H1 (cell line): ENCODE data around the gene CD4. TPM values are rescaled to one million over a fixed set of nuclear protein-coding genes. Genes with fewer than 3 reads are reported as not detected.

ENCODE experiments used
- CTCF ChIA-PET: fragments of 300-600 bp; sonication (Branson Sonifier 250); formaldehyde crosslinking; loops from one replicate; lab custom pipeline; 2021; ENCODE audit not compliant: partially characterized antibody; lab: Charles Lee
- POLR2A ChIA-PET: fragments of 300-600 bp; sonication (Branson Sonifier 250); formaldehyde crosslinking; loops from one replicate; lab custom pipeline; 2021; ENCODE audit warnings: inconsistent platforms; ENCODE audit not compliant: partially characterized antibody; lab: Charles Lee
- DNase-seq, 2 experiments: peaks; one replicate each; pipeline versions ENCODE4 v3.0.0 to v3.0.0-alpha.2; 2010 to 2022; ENCODE audit warnings: low spot score in 2 of 2, low read depth in 1 of 2, mixed read lengths in 1 of 2
- FAIRE-seq: peaks from 2 replicates; lab custom pipeline; 2011; peaks lifted over from hg19 to GRCh38; lab: Jason Lieb, UNC
- H2AFZ ChIP-seq: 2 replicates; pipeline ENCODE4 v1.8.1; 2012; ENCODE audit warnings: low read length, inconsistent platforms
- H2AK5ac ChIP-seq: 2 replicates; pipeline ENCODE4 v1.6.1; 2013; ENCODE audit warnings: low read depth, low read length
- H2BK120ac ChIP-seq: replicated peaks from 2 replicates; pipeline ENCODE3; 2013; ENCODE audit warnings: low read depth, low read length, inconsistent platforms
- H2BK12ac ChIP-seq: 2 replicates; pipeline ENCODE4 v1.6.1; 2013; ENCODE audit warnings: low read depth, low read length
- H2BK15ac ChIP-seq: 2 replicates; pipeline ENCODE4 v1.6.1; 2013; ENCODE audit warnings: low read length
- H2BK20ac ChIP-seq: 2 replicates; pipeline ENCODE4 v1.6.1; 2013; ENCODE audit warnings: low read length
- H2BK5ac ChIP-seq: 2 replicates; pipeline ENCODE4 v1.6.1; 2013; ENCODE audit warnings: low read depth, low read length
- H3K14ac ChIP-seq: 2 replicates; pipeline ENCODE4 v1.6.1; 2013; ENCODE audit warnings: inconsistent platforms; ENCODE audit not compliant: insufficient read length
- H3K18ac ChIP-seq: 2 replicates; pipeline ENCODE4 v1.6.1; 2013; ENCODE audit warnings: low read length; ENCODE audit errors: extremely low read depth
- H3K23ac ChIP-seq: 2 replicates; pipeline ENCODE4 v1.6.1; 2013; ENCODE audit warnings: inconsistent platforms; ENCODE audit not compliant: insufficient read length
- H3K23me2 ChIP-seq: 2 replicates; pipeline ENCODE4 v1.6.1; 2013; ENCODE audit warnings: low read depth, low read length
- H3K27ac ChIP-seq: 2 replicates; pipeline ENCODE4 v1.6.1; 2011; ENCODE audit warnings: low read depth, low read length, inconsistent platforms
- H3K27me3 ChIP-seq, 4 experiments: replicated peaks in 1 of 4; 1 replicate in 1 of 4; 2 replicates in 3 of 4; pipeline versions ENCODE4 v1.6.1 to v1.8.1; 2011 to 2013; ENCODE audit warnings: low read length in 3 of 4, mild to moderate bottlenecking in 3 of 4, inconsistent platforms in 2 of 4, mixed read lengths in 2 of 4, moderate library complexity in 1 of 4; ENCODE audit not compliant: control insufficient read depth in 3 of 4, insufficient read depth in 3 of 4; ENCODE audit errors: extremely low read depth in 1 of 4
- H3K36me3 ChIP-seq, 4 experiments: 2 replicates each; pipeline versions ENCODE4 v1.6.1 to v1.8.1; 2011 to 2013; ENCODE audit warnings: mild to moderate bottlenecking in 4 of 4, low read length in 3 of 4, moderate library complexity in 2 of 4, control low read depth in 1 of 4, inconsistent platforms in 1 of 4; ENCODE audit not compliant: insufficient read depth in 4 of 4, control insufficient read depth in 2 of 4
- H3K4ac ChIP-seq: replicated peaks from 2 replicates; pipeline ENCODE3; 2013; ENCODE audit warnings: low read length, low read depth, mixed read lengths, inconsistent platforms; ENCODE audit not compliant: insufficient read length
- H3K4me1 ChIP-seq, 4 experiments: replicated peaks in 1 of 4; 1 replicate in 1 of 4; 2 replicates in 3 of 4; pipeline versions ENCODE4 v1.6.1 to v1.8.1; 2011 to 2013; ENCODE audit warnings: low read length in 3 of 4, inconsistent platforms in 2 of 4, mixed read lengths in 1 of 4; ENCODE audit not compliant: insufficient read depth in 4 of 4, control insufficient read depth in 3 of 4
- H3K4me2 ChIP-seq, 2 experiments: 2 replicates each; pipeline versions ENCODE4 v1.6.1 to v1.8.1; 2011 to 2013; ENCODE audit warnings: low read depth in 2 of 2, low read length in 2 of 2, control low read depth in 1 of 2, inconsistent platforms in 1 of 2, mild to moderate bottlenecking in 1 of 2; ENCODE audit not compliant: insufficient read depth in 1 of 2
- H3K4me3 ChIP-seq, 4 experiments: fragments of 200-600, 300-600 bp in 1 of 4; sonication (generic), shearing (Covaris generic), sonication (Bioruptor Twin) in 1 of 4; 2 replicates each; pipeline versions ENCODE4 v1.5.1 to v1.8.1; 2011 to 2016; ENCODE audit warnings: low read length in 4 of 4, low read depth in 3 of 4, control low read depth in 2 of 4, inconsistent platforms in 2 of 4, mild to moderate bottlenecking in 2 of 4, mixed read lengths in 1 of 4, moderate library complexity in 1 of 4; ENCODE audit not compliant: insufficient read depth in 2 of 4; ENCODE audit errors: extremely low read depth in 1 of 4
- H3K56ac ChIP-seq: replicated peaks from 2 replicates; pipeline ENCODE3; 2013; ENCODE audit warnings: low read depth, mild to moderate bottlenecking, mixed read lengths, low read length, inconsistent platforms; ENCODE audit not compliant: insufficient read length
- H3K79me1 ChIP-seq: 2 replicates; pipeline ENCODE4 v1.6.1; 2013; ENCODE audit warnings: low read depth, low read length, control low read depth
- H3K79me2 ChIP-seq, 2 experiments: 2 replicates each; pipeline versions ENCODE4 v1.6.1 to v1.8.1; 2012 to 2013; ENCODE audit warnings: low read length in 2 of 2, mild to moderate bottlenecking in 2 of 2, inconsistent platforms in 1 of 2; ENCODE audit not compliant: insufficient read depth in 2 of 2, control insufficient read depth in 1 of 2
- H3K9ac ChIP-seq, 4 experiments: replicated peaks in 1 of 4; 1 replicate in 1 of 4; 2 replicates in 3 of 4; pipeline versions ENCODE4 v1.6.1 to v1.8.1; 2011 to 2013; ENCODE audit warnings: low read depth in 3 of 4, low read length in 3 of 4, control low read depth in 2 of 4, mild to moderate bottlenecking in 2 of 4, moderate library complexity in 2 of 4, inconsistent platforms in 1 of 4; ENCODE audit errors: extremely low read depth in 1 of 4
- H3K9me3 ChIP-seq, 2 experiments: 2 replicates each; pipeline versions ENCODE4 v1.6.1 to v1.8.1; 2012 to 2013; ENCODE audit warnings: mild to moderate bottlenecking in 2 of 2, moderate library complexity in 2 of 2, control low read depth in 1 of 2, inconsistent platforms in 1 of 2, low read depth in 1 of 2, low read length in 1 of 2, mixed read lengths in 1 of 2; ENCODE audit not compliant: insufficient read depth in 2 of 2
- H4K20me1 ChIP-seq, 2 experiments: replicated peaks in 1 of 2; 2 replicates each; pipeline versions ENCODE3 to v1.8.1; 2011 to 2013; ENCODE audit warnings: inconsistent platforms in 2 of 2, low read length in 2 of 2, mild to moderate bottlenecking in 1 of 2; ENCODE audit not compliant: insufficient read depth in 2 of 2, control insufficient read depth in 1 of 2
- H4K5ac ChIP-seq: 2 replicates; pipeline ENCODE4 v1.6.1; 2013; ENCODE audit warnings: low read length, low read depth, mixed read lengths, inconsistent platforms; ENCODE audit not compliant: insufficient read length
- H4K8ac ChIP-seq: 2 replicates; pipeline ENCODE4 v1.8.0; 2013; ENCODE audit warnings: mild to moderate bottlenecking, moderate library complexity, low read length, inconsistent platforms; ENCODE audit not compliant: insufficient read depth; ENCODE audit errors: extremely low read depth
- H4K91ac ChIP-seq: replicated peaks from 2 replicates; pipeline ENCODE3; 2013; ENCODE audit warnings: low read length, mixed read lengths, inconsistent platforms; ENCODE audit not compliant: insufficient read length
- KDM5A ChIP-seq: fragments of 200-600 bp; IDR thresholded peaks from 2 replicates; pipeline ENCODE4 v1.7.1; 2012; ENCODE audit warnings: mild to moderate bottlenecking, low read length, inconsistent platforms, mixed read lengths
- PHF8 ChIP-seq: fragments of 200-600 bp; sonication (generic); conservative IDR thresholded peaks from 2 replicates; pipeline ENCODE4 v1.7.1; 2012; ENCODE audit warnings: low read depth, mild to moderate bottlenecking, inconsistent platforms, low read length, moderate library complexity
- SRF ChIP-seq: IDR thresholded peaks from 2 replicates; pipeline ENCODE4 v1.6.1; 2011; ENCODE audit warnings: mild to moderate bottlenecking, low read depth, low read length, moderate library complexity
- TBP ChIP-seq: IDR thresholded peaks from 2 replicates; pipeline ENCODE4 v1.6.1; 2011; ENCODE audit warnings: low read depth, low read length, improper control_type of control experiment
- WGBS, 2 experiments: shearing (Covaris generic) in 1 of 2; methylation state at CpG; one replicate each; pipeline versions ENCODE4 v1.1.6 to v1.1.7; 2013 to 2015; ENCODE audit warnings: low lambda C conversion rate in 2 of 2, mixed read lengths in 2 of 2, inconsistent platforms in 1 of 2, low coverage in 1 of 2, missing lambda C conversion rate in 1 of 2; ENCODE audit not compliant: insufficient replicate concordance in 2 of 2, insufficient coverage in 1 of 2, insufficient read length in 1 of 2; ENCODE audit errors: extremely low coverage in 1 of 2, missing lambda C conversion rate in 1 of 2; 5-methylcytosine and 5-hydroxymethylcytosine counted together
- polyA plus RNA-seq, 7 experiments: library from polyadenylated mRNA; depleted of rRNA in 3 of 7; stranded (reverse) in 5 of 7; unstranded in 2 of 7; fragments of >200 nt in 5 of 7; fragments of 200-250 nt in 2 of 7; gene quantifications; 1 replicate in 5 of 7; 2 replicates in 1 of 7; 4 replicates in 1 of 7; pipeline versions ENCODE4 v1.2.1 to v1.2.3, GENCODE V29; 2011 to 2013; ENCODE audit warnings: missing spikeins in 2 of 7, mixed read lengths in 2 of 7
- total RNA-seq: library from RNA; stranded (reverse); fragmentation: NEBNext Ultra II Directional; extraction: Animal tissue kit (Norgen Biotek cat#: 25700); gene quantifications from 2 replicates; pipeline ENCODE4 v1.2.1, GENCODE V29; 2021

CD4 gene
- total and polyA plus RNA-seq, 2 of the 8 experiments (the other 6 are each of a cell fraction or from before 2014, with no cell fraction given): 3.4 to 5.1 TPM

- H3K4ac ChIP-seq: no peak overlapping the region
- CTCF ChIA-PET: interaction anchor here (0.6 to 29.6 kb wide), 10 partner anchors 9 to 163 kb away, joined by 3 to 532 read pairs (median 8); partner anchors contain the start of genes GNB3, GPR162, LAG3 and MLF2
- H4K20me1 ChIP-seq: no peaks in the 10 kb centered on the region
- no peaks in the 10 kb centered on the region for H3K79me1 ChIP-seq
- H4K8ac ChIP-seq: no peak overlapping the region
- H3K9me3 ChIP-seq: no peaks in the 10 kb centered on the region
- peaks cover 4 to 8% (median 6%) of the 10 kb centered on the region in 4 experiments for H3K4me1 ChIP-seq
- H3K4me3 ChIP-seq: no peak overlapping the region
- 80% methylated on average over 5 of the region's 5 CpGs; no CpG with 5 or more reads in 1 of the 2 experiments for WGBS, 2 experiments
- POLR2A ChIA-PET: interaction anchor here (0.6 to 2.0 kb wide), 5 partner anchors 13 to 247 kb away, joined by 3 to 7 read pairs (median 5); partner anchors contain the start of gene MLF2
- TF ChIP-seq TBP (no peak), KDM5A (no peak), SRF (no peak), PHF8 (no peak)
- H2BK5ac ChIP-seq: no peak overlapping the region
- H3K36me3 ChIP-seq: no peaks in the 10 kb centered on the region
- no peaks in the 10 kb centered on the region for H3K23me2 ChIP-seq
- no peak overlapping the region for H3K23ac ChIP-seq
- no peak overlapping the region for H2AK5ac ChIP-seq
- FAIRE-seq: no peak
- no peak overlapping the region for H2BK15ac ChIP-seq
- H3K4me2 ChIP-seq: no peak overlapping the region
- H3K79me2 ChIP-seq: no peaks in the 10 kb centered on the region
- no peak overlapping the region for H2BK12ac ChIP-seq
- no peak overlapping the region for H4K91ac ChIP-seq
- H4K5ac ChIP-seq: no peak overlapping the region
- no peak overlapping the region for H3K9ac ChIP-seq
- no peak overlapping the region for H3K14ac ChIP-seq
- no peak overlapping the region for H2BK20ac ChIP-seq
- H3K27me3 ChIP-seq: no peaks in the 10 kb centered on the region
- H2AFZ ChIP-seq: no peak overlapping the region
- no peak overlapping the region; the same call in 1 of the 2 replicates for H3K27ac ChIP-seq
- no peak for DNase-seq
- no peak overlapping the region for H3K56ac ChIP-seq
- no peak overlapping the region for H2BK120ac ChIP-seq
- H3K18ac ChIP-seq: no peak overlapping the region
These were observed 5.0 kb upstream of the CD4 start for GRCh38 chr12:6784296-6784695.
